22Rv1 (cell line): ENCODE measurements around the gene EIF2S1.

Experiments used
- ZFX ChIP-seq: fragments of 450-650 bp; IDR thresholded peaks from 2 replicates; pipeline ENCODE4 v1.6.1; 2017; ENCODE audit warnings: antibody characterized with exemption, borderline replicate concordance
- TF ChIP-seq, protein P1 (sequence below): fragments of 450-650 bp; IDR thresholded peaks from 2 replicates; pipeline ENCODE4 v1.5.1; 2017; ENCODE audit warnings: mild to moderate bottlenecking

DNA sequence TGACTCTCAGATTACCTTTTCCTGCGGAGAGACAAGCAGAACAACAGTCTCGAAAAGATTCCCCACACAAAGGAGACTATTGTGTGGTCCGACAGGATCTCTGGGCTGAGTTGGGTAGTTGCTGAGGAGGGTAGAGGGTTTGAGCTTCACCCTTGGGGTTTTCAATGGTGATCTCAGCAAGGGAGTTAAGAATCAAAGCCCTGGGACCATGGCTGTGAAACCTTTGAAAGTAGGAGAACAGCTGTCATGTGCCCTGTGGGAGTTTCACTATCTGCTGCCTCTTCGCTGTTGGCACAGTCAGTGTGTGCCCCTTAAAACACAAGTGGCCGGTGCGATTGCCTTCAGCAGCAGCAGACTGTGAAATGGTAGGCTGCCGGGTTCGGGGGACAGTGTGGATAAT, 66.0 kb downstream of the EIF2S1 start:
- TF ChIP-seq, protein P1, sequence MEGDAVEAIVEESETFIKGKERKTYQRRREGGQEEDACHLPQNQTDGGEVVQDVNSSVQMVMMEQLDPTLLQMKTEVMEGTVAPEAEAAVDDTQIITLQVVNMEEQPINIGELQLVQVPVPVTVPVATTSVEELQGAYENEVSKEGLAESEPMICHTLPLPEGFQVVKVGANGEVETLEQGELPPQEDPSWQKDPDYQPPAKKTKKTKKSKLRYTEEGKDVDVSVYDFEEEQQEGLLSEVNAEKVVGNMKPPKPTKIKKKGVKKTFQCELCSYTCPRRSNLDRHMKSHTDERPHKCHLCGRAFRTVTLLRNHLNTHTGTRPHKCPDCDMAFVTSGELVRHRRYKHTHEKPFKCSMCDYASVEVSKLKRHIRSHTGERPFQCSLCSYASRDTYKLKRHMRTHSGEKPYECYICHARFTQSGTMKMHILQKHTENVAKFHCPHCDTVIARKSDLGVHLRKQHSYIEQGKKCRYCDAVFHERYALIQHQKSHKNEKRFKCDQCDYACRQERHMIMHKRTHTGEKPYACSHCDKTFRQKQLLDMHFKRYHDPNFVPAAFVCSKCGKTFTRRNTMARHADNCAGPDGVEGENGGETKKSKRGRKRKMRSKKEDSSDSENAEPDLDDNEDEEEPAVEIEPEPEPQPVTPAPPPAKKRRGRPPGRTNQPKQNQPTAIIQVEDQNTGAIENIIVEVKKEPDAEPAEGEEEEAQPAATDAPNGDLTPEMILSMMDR = no peak
- TF ChIP-seq ZFX = no peak
